Stimulated activated CD8-positive, alpha-beta memory T cell treated with anti-CD3 and anti-CD28 coated beads, Interleukin-15, amount 100 ng/mL, for 1 hour (primary cell): ENCODE results near the gene ANAPC7.
A peak's percentile ranks its signal among the peaks of the same experiment; 100 is the strongest.
"Not testable (repeated sequence)": the region's sequence is repeated elsewhere in the genome, so short reads cannot be mapped to it uniquely, and the experiment has no call there.

ENCODE experiments used
- DNase-seq: peaks from one replicate; pipeline ENCODE4 v3.0.0-alpha.2; 2020; ENCODE audit warnings: low read depth

ANAPC7 gene, protein sequence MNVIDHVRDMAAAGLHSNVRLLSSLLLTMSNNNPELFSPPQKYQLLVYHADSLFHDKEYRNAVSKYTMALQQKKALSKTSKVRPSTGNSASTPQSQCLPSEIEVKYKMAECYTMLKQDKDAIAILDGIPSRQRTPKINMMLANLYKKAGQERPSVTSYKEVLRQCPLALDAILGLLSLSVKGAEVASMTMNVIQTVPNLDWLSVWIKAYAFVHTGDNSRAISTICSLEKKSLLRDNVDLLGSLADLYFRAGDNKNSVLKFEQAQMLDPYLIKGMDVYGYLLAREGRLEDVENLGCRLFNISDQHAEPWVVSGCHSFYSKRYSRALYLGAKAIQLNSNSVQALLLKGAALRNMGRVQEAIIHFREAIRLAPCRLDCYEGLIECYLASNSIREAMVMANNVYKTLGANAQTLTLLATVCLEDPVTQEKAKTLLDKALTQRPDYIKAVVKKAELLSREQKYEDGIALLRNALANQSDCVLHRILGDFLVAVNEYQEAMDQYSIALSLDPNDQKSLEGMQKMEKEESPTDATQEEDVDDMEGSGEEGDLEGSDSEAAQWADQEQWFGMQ

DNA sequence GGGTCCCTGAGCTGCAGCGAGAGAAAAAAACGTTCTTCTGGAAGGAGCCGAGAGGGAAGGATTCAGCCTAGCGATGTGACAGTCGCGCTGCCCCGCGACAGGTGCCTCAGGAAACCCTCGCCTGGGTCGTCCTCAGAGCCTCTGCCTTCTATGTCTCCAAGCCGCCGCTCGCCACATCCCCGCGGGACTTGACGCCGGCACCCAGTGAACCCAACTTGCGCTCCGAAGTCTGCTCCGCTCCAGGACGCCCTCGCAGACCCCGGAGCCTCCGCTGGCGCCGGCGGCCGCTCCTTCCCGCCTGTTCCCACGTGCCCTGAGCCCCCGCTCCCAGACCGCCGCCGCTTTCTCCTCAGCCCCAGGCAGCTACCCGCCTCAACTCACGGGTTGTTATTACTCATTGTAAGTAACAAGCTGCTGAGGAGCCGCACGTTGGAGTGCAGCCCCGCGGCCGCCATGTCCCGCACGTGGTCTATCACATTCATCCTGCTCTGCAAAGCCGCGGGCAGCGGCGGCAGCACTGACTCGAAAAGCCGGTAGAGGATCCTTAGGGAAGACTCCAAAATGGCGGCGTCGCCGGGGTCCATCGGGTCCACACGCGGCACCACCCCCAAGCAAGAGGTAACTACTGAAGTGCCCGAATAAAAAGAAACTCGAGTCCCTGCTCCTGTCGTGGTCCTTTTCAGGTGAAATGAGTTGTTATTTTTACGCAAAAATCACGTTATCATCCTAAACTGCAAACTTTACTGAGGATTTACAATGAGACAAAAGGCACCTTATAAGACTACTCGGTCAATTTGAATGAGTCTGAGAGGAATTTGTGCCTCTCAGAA, at the start of gene ANAPC7:
Gene ANAPC7, minus strand, starts transcription at position 563 of the 830 bp plus-strand sequence. Its CDS starts 81 bp downstream, at position 482.
- DNase-seq = peak; percentile 70

DNA sequence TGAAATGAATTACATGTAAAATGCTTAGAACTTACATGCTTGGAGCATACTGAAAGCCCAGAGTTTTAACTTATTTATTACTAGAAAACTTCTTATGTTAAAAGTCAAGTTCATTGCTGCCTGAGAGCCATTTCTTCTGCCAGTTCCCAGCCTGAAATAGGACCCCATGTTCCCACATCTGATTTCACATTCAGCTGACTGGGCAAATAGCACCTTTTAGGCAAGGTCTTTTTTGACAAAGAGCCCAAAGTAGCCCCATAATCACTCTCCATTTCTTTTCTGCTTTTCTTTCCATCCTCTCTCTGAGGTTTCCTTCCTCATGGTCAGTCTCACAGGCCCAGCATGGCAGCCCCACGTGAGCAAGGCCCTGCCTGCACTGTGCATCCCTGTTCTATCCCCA, 47.8 kb upstream of the ANAPC7 start:
- DNase-seq = no peak

DNA sequence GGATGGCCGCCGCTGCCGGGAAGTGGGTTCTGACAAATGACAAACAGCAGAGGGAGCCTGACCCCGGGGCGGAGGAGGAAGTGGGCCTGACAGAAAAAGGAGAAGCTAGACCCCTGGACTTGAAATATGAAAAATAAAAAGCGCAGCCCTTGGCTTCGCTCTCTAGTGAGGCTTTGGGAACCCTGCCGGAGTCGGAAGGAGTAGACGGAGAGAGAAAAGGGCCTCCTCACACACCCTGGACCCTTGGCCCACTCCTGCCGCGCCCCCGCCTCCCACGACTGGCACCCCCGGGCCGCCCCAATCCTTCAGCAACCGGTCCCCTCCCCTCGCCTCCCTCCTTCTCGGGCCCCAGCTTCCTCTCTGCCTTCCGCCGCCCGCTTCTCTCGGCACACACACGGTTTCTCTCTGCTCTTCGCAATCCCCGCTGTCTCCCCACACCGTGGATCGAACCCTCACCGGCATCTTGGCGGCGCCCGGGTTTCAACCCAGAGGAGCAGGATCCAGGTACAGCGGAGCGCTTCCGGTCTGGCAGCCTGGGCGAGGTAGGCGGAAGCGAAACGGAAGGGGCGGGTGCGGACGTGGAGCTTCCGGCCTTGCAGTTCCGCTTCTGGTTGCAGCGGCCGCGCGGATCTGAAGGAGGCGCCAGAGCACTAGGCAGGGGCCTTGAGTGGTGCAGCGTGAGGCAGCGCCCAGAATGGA, 46.4 kb upstream of the ANAPC7 start, which contains the start of gene ARPC3:
Gene ARPC3, minus strand, starts transcription at position 539 of the 699 bp plus-strand sequence. Its CDS starts 77 bp downstream, at position 462.
- DNase-seq = peak; percentile 83

DNA sequence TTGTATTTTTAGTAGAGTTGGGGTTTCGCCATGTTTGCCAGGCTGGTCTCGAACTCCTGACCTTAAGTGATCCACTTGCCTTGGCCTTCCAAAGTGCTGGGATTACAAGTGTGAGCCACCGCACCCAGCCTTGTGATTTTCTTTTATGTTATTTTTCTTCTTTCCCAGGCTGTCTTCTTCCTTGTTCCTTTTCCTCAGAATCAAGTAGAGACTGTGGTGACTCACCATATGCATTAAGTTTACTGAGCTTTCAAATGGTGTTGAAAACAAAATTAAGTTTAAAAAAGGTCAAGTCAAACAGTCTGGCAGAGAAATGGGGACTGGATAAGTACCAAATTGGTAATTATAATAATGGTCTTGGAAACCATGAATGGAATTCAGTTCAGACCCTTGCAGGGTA, 40.9 kb upstream of the ANAPC7 start:
- no peak for DNase-seq

DNA sequence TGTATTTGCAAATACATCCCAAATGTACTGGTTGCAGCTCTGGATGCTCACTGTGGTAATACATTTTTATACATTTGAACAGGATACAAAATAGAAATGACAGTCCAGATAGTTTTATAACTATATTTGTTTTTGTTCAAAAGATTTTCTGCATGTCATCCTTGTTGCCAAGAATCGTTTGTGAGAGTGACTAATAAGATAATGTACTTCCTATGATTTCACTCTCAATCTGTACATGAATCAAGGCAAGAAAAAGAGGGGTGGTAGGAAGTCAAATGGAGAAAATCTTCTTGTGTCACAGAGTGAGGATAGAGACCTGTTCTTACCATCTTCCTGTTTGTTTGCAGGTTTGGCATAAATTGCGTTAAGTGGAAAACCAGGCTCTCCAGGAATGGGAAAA, 32.7 kb upstream of the ANAPC7 start:
- DNase-seq = no peak

DNA sequence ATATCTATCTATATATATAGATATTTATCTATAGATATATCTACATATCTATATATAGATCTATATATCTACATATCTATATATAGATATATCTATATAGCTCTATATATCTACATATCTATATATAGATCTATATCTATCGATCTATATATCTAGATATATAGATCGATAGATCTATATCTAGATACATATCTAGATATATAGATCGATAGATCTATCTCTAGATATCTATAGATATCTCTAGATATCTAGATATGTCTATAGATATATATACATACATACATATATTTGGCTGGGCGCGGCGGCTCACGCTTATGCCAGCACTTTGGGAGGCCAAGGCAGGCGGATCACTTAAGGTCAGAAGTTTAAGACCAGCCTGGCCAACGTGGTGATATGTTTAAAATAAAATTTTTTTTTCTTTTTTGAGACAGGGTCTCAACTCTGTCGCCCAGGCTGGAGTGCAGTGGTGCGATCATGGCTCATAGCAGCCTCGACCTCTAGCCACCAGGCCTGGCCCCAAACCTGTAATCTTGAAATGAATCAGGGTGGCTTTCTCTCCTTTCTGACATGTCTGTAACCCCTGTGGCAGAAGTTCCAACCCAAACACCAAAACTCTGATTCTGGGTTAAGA, 28.6 kb upstream of the ANAPC7 start:
- DNase-seq = no peak

DNA sequence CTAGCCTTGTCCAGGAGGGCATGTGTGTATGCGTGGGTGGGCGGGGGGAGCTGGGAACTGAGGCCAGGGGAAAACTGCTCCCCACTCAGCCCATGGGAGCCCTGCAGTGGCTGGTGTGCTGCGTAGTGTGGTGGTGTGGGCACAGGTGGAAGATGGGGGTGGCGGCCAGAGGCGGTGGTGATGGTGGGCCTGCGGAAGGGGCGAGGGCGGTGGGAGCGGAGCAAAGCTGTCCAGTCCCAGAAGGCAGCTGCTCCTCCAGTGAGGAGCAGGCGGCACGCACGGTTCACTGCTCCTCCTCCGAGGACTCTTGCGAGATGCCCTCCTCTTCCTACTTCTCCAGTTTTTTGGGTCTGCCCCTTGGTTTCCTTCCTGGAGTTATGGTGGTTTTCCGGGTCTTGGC, 26.2 kb upstream of the ANAPC7 start:
- not testable (repeated sequence) for DNase-seq

DNA sequence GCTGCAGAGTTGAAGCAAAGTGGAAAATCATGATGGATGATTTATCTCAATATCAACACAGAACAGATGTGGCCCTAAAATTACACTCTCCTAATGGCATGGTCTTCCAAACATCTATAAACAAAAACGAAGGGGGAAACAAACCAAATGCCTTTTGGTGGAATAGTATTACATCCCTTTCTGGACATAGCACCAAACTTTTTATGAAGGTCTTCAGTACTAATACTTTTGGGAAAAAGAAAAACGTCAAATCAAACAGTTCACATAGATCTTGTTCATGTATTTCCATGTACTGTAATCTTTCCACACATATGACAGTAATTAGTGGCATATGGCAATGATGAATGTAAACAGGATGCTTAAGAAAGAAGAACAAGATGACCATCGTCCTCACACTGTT, 22.9 kb upstream of the ANAPC7 start:
- DNase-seq = no peak

DNA sequence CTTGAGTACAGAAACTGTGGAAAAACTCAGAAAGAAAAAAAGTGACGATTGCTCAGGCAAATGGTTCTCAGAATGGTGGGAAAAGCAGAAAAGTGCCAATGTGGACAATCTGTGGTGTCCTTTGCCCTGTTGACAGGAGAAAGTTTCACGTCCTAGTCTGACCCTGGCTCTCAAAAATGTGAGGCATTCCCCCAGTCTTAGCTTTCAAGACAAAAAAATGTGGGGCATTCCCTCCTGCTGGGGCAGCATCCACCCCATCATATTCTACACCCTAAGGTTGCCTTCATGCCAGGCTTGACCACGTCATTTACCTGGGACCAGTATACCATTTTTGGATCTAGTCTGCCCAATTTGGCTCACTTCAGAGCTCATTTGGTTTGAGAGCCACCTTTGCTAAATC, 20.7 kb upstream of the ANAPC7 start:
- no peak for DNase-seq

DNA sequence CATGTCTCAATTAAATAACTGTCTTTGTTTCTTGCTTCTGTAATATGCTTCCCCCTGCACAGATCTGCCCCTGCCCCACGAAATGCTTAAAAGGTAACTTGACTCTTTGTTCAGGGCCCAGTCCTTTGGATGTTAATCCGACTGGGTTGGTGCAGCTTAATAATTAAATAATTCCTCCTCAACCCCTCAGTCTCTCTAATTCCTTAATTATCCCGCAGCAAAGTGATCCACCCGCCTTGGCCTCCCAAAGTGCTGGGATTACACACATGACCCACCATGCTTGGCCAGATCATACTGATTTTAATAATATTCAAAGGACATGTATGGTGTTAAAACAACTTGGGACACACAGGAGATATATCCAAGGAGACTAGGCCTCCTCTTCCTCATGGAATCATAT, 18.2 kb upstream of the ANAPC7 start:
- DNase-seq = no peak

DNA sequence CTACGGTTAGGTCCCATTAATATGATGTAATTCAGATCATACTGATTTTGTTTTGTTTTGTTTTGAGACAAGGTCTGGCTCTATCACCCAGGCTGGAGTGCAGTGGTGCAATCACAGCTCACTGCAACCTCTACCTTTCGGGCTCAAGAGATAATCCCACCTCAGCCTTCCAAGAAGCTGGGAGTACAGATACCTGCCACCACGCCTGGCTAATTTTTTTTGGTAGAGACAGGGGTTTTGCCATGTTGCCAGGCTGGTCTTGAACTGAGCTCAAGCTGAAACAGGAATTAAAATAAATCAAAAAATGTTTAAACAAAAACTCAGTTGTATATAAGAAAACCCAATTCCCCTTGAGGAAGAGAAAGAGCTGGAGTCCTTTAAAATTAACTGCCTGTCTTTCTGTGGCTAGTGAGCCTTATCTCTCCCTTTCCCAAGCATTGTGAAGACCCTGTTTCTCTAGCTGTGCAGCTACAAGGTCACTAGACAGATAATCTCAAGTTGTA, 17.7 kb upstream of the ANAPC7 start:
- DNase-seq = no peak

DNA sequence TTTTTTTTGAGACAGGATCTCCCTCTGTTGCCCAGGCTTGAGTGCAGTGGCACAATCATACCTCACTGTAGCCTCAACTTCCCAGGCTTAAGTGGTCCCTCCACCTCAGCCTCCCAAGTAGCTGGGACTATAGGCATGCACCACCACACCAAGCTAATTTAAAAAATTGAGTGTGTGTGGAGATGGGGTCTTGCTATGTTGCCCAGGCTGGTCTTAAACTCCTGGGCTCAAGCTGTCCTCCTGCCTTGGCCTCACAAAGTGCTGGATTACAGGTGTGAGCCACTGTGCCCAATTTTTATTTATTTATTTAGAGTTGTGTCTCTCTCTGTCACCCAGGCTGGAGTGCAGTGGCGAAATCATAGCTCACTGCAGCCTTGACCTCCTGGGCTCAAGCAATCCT, 17.1 kb upstream of the ANAPC7 start:
- not testable (repeated sequence) for DNase-seq

DNA sequence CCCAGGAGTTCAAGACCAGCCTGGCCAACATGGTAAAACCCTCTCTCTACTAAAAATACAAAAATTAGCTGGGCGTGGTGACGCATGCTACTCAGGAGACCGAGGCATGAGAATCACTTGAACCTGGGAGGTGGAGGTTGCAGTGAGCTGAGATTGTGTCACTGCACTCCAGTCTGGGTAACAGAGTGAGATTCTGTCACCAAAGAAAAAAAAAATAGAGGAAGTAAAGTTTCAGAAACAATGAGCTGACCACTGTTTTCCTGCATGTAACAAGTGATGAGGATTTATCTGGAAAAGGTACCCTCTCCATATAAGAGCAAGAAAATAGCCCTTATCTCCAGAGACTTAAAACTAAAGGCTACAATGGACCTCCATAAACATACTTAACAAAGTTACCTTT, 13.6 kb upstream of the ANAPC7 start:
- not testable (repeated sequence) for DNase-seq

DNA sequence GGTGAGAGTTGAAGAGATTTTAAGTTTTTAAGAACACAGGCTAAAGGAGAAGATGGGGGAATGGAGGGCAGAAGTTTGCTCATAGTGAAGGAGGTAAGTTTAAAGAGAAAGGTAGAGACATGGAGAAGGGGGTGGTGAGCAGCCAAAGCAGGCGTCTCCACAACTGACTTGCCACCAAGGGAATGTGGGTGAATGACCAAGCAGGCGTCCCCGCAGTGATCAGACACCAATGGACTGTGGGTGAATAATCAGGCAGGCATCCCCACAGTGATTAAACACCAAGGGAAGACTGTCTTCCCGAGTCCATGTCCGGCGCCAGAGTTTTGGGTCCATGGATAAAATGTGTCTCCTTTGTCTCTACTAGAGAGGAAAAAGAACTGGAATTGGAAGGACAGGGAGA, 6.6 kb upstream of the ANAPC7 start:
- DNase-seq = not testable (repeated sequence)

DNA sequence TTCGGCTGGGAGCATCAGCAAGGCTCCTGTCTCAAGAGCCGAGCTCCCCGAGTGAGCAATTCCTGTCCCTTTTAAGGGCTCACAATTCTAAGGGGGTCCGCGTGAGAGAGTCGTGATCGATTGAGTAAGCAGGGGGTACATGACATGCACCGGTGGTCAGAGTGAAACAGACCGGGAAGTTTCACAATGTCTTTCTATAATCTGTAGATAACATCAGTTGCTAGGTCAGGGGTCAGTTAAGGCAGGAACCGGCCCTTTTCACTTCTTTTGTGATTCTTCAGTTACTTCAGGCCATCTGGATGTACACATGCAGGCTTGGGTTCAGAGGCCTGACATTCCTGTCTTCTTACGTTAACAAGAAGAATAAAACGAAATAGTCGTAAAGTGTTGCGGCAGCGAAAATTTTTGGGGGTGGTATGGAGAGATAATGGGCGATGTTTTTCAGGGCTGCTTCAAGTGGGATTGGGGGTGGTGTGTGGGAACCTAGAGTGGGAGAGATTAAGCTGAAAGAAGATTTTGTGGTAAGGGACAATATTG, 1.7 kb upstream of the ANAPC7 start:
- not testable (repeated sequence) for DNase-seq

DNA sequence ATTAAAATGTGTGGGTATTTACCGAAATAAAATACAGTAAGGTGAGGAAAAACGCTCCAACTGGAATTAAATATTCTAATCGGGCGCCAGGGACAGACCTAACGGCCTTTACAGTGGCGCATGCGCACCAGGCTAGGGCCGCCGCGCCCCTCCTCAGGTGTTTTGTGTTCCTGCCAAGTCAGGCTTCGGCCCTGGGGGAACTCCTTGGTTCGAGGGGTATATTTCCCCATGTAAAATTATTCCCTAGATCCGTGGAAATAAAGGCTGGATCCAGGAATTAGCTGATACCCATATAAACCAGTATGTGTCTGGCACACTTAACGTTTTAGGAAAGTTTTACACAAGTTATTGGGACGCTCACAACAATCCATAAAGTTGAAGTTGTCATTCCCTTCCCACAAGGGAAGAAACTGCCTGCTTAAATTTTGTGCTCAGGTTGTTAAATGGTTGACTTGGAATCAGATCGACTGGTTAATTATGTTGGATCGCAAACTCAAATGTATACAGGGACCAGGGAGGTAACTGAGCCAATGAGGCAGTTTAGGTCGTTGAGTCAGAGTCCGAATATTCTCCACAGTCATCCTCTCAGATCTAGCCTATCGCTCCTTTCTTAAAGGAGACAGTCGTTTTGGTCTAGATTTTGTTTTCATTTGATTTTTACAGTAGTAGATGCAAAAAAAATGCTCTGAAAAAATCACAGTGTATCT, 621 bp upstream of the ANAPC7 start:
- peak; percentile 60 for DNase-seq

DNA sequence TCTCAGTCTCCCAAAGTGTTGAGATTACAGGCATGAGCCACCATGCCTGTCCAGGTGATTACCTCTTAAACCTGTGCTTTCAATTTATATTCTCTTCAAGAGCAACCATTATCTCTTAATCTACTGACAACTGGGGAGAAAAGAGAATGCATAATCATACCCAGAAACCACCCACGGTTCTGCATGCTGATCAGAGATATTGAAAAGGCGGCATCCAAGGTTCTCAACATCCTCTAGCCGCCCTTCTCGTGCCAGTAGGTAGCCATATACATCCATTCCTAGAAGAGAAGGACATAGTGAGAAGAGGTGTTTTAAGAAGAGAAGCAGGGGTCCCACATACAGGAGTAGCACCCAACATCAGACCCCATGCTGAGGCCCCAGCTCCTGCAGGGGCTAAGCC, 20.8 kb downstream of the ANAPC7 start:
- DNase-seq = no peak

DNA sequence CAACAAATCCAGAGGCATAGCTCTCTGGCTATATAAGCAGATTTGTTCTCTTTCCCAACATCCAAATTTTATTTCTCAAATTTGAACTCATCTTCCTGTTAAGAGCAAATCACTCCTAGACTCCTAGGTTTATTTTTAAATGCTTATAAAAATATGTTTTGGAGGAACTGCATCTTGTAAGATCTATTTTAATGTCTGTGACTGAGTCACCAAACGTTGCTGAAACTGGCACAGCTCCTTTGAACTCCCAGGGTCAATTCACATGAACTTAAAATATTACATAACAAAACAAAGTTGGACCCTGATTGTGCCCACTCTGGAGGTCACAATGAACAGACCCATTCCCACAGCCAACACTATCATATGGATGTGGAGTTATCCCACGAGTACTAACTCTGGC, 23.9 kb downstream of the ANAPC7 start:
- DNase-seq = no peak

DNA sequence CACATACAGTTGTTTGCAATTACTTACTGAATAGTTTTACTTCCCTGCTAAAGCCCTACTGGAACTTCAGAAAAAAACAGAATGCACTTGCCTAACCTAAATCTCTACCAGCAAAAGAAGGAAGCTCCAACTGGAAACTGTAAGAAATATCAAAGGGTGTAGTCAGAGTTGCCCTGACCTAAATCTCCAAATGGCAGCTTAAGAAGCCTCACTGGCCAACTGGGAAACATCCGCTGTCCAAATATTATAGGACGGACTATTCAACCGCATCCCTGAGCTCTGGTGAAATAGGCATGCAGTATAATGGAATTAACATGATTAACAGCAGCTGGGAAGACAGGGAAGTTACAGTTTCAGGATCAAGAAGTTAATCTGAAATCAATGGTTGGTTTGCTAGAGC, 24.3 kb downstream of the ANAPC7 start:
- no peak for DNase-seq

DNA sequence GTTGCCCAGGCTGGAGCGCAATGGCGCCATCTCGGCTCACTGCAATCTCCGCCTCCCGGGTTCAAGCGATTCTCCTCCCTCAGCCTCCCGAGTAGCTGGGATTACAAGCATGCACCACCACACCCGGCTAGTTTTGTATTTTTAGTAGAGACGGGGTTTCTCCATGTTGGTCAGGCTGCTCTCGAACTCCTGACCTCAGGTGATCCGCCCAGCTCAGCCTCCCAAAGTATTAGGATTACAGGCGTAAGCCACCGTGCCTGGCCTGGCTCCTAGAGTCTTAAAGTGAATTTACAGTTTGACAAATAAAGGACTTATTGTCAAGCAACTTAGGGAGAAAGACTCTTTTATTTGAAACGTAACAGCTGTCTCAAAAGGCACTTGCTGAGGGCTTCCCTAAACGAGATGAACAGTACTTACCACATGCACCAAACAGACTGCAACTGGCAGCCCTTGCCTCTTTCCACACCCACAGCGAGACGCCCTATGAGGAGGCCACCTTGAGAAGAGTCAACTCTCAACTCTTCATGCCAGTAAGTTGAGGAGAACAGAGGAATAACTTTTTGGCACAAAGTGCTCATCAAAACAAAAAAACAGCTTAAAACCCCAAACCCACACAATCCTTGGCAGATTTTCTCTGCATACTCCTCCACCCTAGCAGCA, 25.2 kb downstream of the ANAPC7 start:
- not testable (repeated sequence) for DNase-seq
